HepG2 (cell line): ENCODE data around the gene ENAH. TPM values are rescaled to one million over a fixed set of nuclear protein-coding genes. Genes with fewer than 3 reads are reported as not detected.
A peak's percentile ranks its signal among the peaks of the same experiment; 100 is the strongest.

Source experiments
- ATAC-seq: fragments of 200-7000 bp; cut with Tn5 transposase; 3 replicates; pipeline ENCODE4 v1.9.1; 2020; ENCODE audit warnings: mild to moderate bottlenecking, moderate library complexity
- BruUV-seq: library from RNA; stranded (reverse); fragments of 400-500 nt; replicated peaks from 2 replicates; lab custom pipeline; 2021; lab: Mats Ljungman, UMichigan
- CTCF ChIA-PET: fragments of 300-600 bp; formaldehyde crosslinking; extraction: SDS; loops from one replicate; lab custom pipeline; 2021; ENCODE audit warnings: low total read pairs, inconsistent platforms, low intra/inter-chr PET ratio; lab: Yijun Ruan, JAX
- POLR2A ChIA-PET: fragments of 350-600 bp; sonication (Branson Sonifier 250); formaldehyde crosslinking; loops from one replicate; lab custom pipeline; 2020; ENCODE audit warnings: antibody characterized with exemption, inconsistent platforms; lab: Yijun Ruan, JAX
- DNase-seq: peaks from one replicate; pipeline ENCODE4 v3.0.0-alpha.2; 2015; ENCODE audit warnings: low spot score
- FAIRE-seq: peaks from 3 replicates; lab custom pipeline; 2011; peaks lifted over from hg19 to GRCh38; lab: Jason Lieb, UNC
- H2AFZ ChIP-seq: one replicate; pipeline ENCODE4 v1.6.1; 2011; ENCODE audit warnings: low read length, inconsistent platforms
- H3K27ac ChIP-seq: fragments of 300-600 bp; 3 replicates; pipeline ENCODE4 v1.8.0; 2011; ENCODE audit warnings: mixed run types, mild to moderate bottlenecking, mixed read lengths, low read length, inconsistent platforms; ENCODE audit not compliant: insufficient read depth; ENCODE audit errors: extremely low read length
- H3K27me3 ChIP-seq, 2 experiments: fragments of 200-600 bp in 1 of 2; 2 replicates in 1 of 2; 3 replicates in 1 of 2; pipeline versions ENCODE4 v1.6.0 to v1.8.0; 2011; ENCODE audit warnings: low read length in 2 of 2, mild to moderate bottlenecking in 2 of 2, moderate library complexity in 2 of 2, inconsistent platforms in 1 of 2; ENCODE audit not compliant: insufficient read depth in 2 of 2, control insufficient read depth in 1 of 2
- H3K36me3 ChIP-seq, 2 experiments: fragments of 200-600 bp in 1 of 2; replicated peaks in 1 of 2; 2 replicates in 1 of 2; 3 replicates in 1 of 2; pipeline versions ENCODE4 v1.5.1 to v1.8.0; 2011; ENCODE audit warnings: low read length in 2 of 2, inconsistent platforms in 1 of 2; ENCODE audit not compliant: insufficient read depth in 2 of 2, control insufficient read depth in 1 of 2
- H3K4me1 ChIP-seq: 2 replicates; pipeline ENCODE4 v1.5.1; 2012; ENCODE audit warnings: low read length, inconsistent platforms; ENCODE audit not compliant: insufficient read depth
- H3K4me2 ChIP-seq: 2 replicates; pipeline ENCODE4 v1.6.0; 2011; ENCODE audit warnings: low read depth, low read length, inconsistent platforms
- H3K4me3 ChIP-seq, 3 experiments: fragments of 200-600 bp in 1 of 3; sonication (generic), shearing (Covaris generic) in 1 of 3; replicated peaks in 1 of 3; 2 replicates each; pipeline ENCODE4 v1.5.1; 2011 to 2016; ENCODE audit warnings: low read length in 3 of 3, inconsistent platforms in 2 of 3, low read depth in 2 of 3, mild to moderate bottlenecking in 2 of 3, control low read depth in 1 of 3, mixed read lengths in 1 of 3; ENCODE audit not compliant: insufficient read depth in 1 of 3
- H3K79me2 ChIP-seq: one replicate; pipeline ENCODE4 v1.6.1; 2011; ENCODE audit warnings: low read length, inconsistent platforms; ENCODE audit not compliant: insufficient read depth
- H3K9ac ChIP-seq: 2 replicates; pipeline ENCODE4 v1.6.0; 2011; ENCODE audit warnings: mild to moderate bottlenecking, low read depth, low read length, inconsistent platforms; ENCODE audit not compliant: insufficient read depth
- H3K9me3 ChIP-seq: 2 replicates; pipeline ENCODE4 v1.5.1; 2012; ENCODE audit warnings: mild to moderate bottlenecking, low read length
- H4K20me1 ChIP-seq: 2 replicates; pipeline ENCODE4 v1.6.0; 2011; ENCODE audit warnings: inconsistent platforms, mild to moderate bottlenecking, low read length, moderate library complexity; ENCODE audit not compliant: insufficient read depth
- ATF7 ChIP-seq, 2 experiments: fragments of 450-650 bp in 1 of 2; sonication (generic) in 1 of 2; formaldehyde crosslinking in 1 of 2; IDR thresholded peaks; 2 replicates each; pipeline versions ENCODE4 v1.4.0 to v1.6.1; 2016 to 2020; ENCODE audit warnings: antibody characterized with exemption in 1 of 2, mild to moderate bottlenecking in 1 of 2, missing genetic modification reagents in 1 of 2
- HNRNPK ChIP-seq: fragments of 200-400 bp; formaldehyde crosslinking; IDR thresholded peaks from 2 replicates; pipeline ENCODE4 v1.6.1; 2018; ENCODE audit warnings: low read length, low read depth, moderate library complexity, mild to moderate bottlenecking; ENCODE audit not compliant: poor library complexity, severe bottlenecking
- JUNB ChIP-seq: sonication (generic); formaldehyde crosslinking; IDR thresholded peaks from 2 replicates; pipeline ENCODE4 v1.8.0; 2022; ENCODE audit warnings: missing genetic modification reagents, mild to moderate bottlenecking, borderline replicate concordance
- KMT2B ChIP-seq: IDR thresholded peaks from 2 replicates; pipeline ENCODE4 v1.6.1; 2016; ENCODE audit warnings: missing genetic modification reagents, missing compliant biosample characterization
- MBNL3 ChIP-seq: fragments of 250-450 bp; sonication (Bioruptor Pico); conservative IDR thresholded peaks from 2 replicates; pipeline ENCODE4 v1.8.0; 2022; ENCODE audit warnings: mild to moderate bottlenecking, inconsistent platforms
- MLLT10 ChIP-seq: sonication (generic); formaldehyde crosslinking; IDR thresholded peaks from 2 replicates; pipeline ENCODE4 v1.4.0; 2020; ENCODE audit warnings: missing genetic modification reagents
- MTA1 ChIP-seq: sonication (generic); formaldehyde crosslinking; IDR thresholded peaks from 2 replicates; pipeline ENCODE4 v1.4.0; 2020; ENCODE audit warnings: missing genetic modification reagents, mild to moderate bottlenecking, borderline replicate concordance
- PHF21A ChIP-seq: sonication (generic); formaldehyde crosslinking; IDR thresholded peaks from 2 replicates; pipeline ENCODE4 v1.5.0; 2020; ENCODE audit warnings: mild to moderate bottlenecking, missing genetic modification reagents
- SP4 ChIP-seq: sonication (generic); formaldehyde crosslinking; IDR thresholded peaks from 2 replicates; pipeline ENCODE4 v1.8.1; 2023; ENCODE audit warnings: mild to moderate bottlenecking, missing genetic modification reagents
- TFDP1 ChIP-seq: IDR thresholded peaks from 2 replicates; pipeline ENCODE4 v1.6.1; 2016; ENCODE audit warnings: missing compliant biosample characterization, missing genetic modification reagents, borderline replicate concordance
- ZBTB20 ChIP-seq: sonication (generic); formaldehyde crosslinking; IDR thresholded peaks from 2 replicates; pipeline ENCODE4 v1.8.1; 2023; ENCODE audit warnings: missing genetic modification reagents, low read depth, mild to moderate bottlenecking, borderline replicate concordance
- ZBTB33 ChIP-seq: sonication (generic); formaldehyde crosslinking; IDR thresholded peaks from 2 replicates; pipeline ENCODE4 v1.4.0; 2020; ENCODE audit warnings: missing genetic modification reagents
- ZFP82 ChIP-seq: sonication (generic); formaldehyde crosslinking; IDR thresholded peaks from 2 replicates; pipeline ENCODE4 v1.5.1; 2020; ENCODE audit warnings: mild to moderate bottlenecking, missing genetic modification reagents, borderline replicate concordance
- ZNF7 ChIP-seq: IDR thresholded peaks from 2 replicates; pipeline ENCODE4 v1.6.1; 2016; ENCODE audit warnings: missing biosample characterization, missing genetic modification reagents
- ZNF768 ChIP-seq: sonication (generic); formaldehyde crosslinking; IDR thresholded peaks from 2 replicates; pipeline ENCODE4 v1.4.0; 2020; ENCODE audit warnings: missing genetic modification reagents
- ZNF776 ChIP-seq: sonication (generic); formaldehyde crosslinking; IDR thresholded peaks from 2 replicates; pipeline ENCODE4 v1.4.0; 2020; ENCODE audit warnings: mild to moderate bottlenecking, missing genetic modification reagents
- ZNF780A ChIP-seq: sonication (generic); formaldehyde crosslinking; IDR thresholded peaks from 2 replicates; pipeline ENCODE4 v1.8.0; 2022; ENCODE audit warnings: mild to moderate bottlenecking, missing genetic modification reagents, moderate library complexity
- WGBS: methylation state at CpG from one replicate; pipeline ENCODE4 v1.1.6; 2017; ENCODE audit warnings: low lambda C conversion rate; 5-methylcytosine and 5-hydroxymethylcytosine counted together
- in situ Hi-C: cut with HindIII; loops from 2 replicates; pipeline ENCODE4 v1.10.0; 2017; ENCODE audit warnings: low pct_unique_long_range_greater_than_20kb; ENCODE audit not compliant: extremely low pct_ligation_motif_present
- intact Hi-C: fragments of 100-400 bp; cut with micrococcal nuclease; formaldehyde crosslinking; loops from one replicate; pipeline ENCODE4 v1.10.0; 2022; ENCODE audit not compliant: unreplicated experiment
- polyA plus RNA-seq, 8 experiments: library from polyadenylated mRNA; depleted of rRNA in 3 of 8; stranded (reverse) in 7 of 8; unstranded in 1 of 8; fragments of >200 nt; fragmentation: Illumina TruSeq in 4 of 8; extraction: Trizol in 4 of 8; gene quantifications; 2 replicates each; pipeline versions ENCODE4 v1.2.1 to v1.2.3, GENCODE V29; 2011 to 2016; ENCODE audit warnings: low read depth in 4 of 8, missing spikeins in 1 of 8, mixed read lengths in 1 of 8; ENCODE audit not compliant: insufficient read depth in 1 of 8
- total RNA-seq, 5 experiments: library from RNA; depleted of rRNA; stranded (reverse); fragments of >200 nt; fragmentation: Illumina TruSeq; extraction: Trizol; gene quantifications; 2 replicates each; pipeline ENCODE4 v1.2.3, GENCODE V29; 2016; ENCODE audit warnings: low read depth in 1 of 5

The ENAH gene
- total and polyA plus RNA-seq, 2 of the 13 experiments (the other 11 are each of a cell fraction or from before 2014, with no cell fraction given) = 22.1 to 58.3 TPM

- TF ChIP-seq ZNF776 (CRISPR knock-in tag) (no peak), ZNF7 (CRISPR knock-in tag) (no peak), MTA1 (no peak), ZFP82 (CRISPR knock-in tag) (no peak), ZNF768 (CRISPR knock-in tag) (no peak), MBNL3 (no peak), ZNF780A (CRISPR knock-in tag) (no peak)
Measured at GRCh38 chr1:225651376-225651871, 1.5 kb downstream of the ENAH start (continued).

DNA sequence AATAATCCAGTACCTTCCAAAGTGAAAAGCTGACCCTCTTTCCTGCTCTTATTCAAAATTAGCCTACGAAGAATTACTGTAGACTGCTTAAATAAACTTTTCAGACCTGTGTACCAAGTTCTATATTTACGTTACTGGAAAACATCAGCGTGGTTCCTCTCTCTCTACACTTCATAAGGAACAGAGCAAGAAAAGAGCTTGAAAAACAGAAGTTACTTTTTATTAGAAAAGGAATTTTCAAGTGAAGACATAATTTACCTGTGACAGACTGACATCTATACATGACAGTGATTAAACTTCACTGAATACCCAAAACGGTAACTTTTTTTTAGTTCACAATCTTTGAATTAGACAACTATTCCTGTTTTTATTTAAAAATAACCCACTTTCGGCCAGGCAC is 2.7 kb downstream of the ENAH start:
- H3K79me2 ChIP-seq = peaks cover 68% of the 10 kb centered on the region
- FAIRE-seq = no peak
- POLR2A ChIA-PET = interaction anchor here (0.9 kb wide), 1 partner anchor 10 kb away, joined by 3 read pairs; no protein-coding TSS in a partner anchor

More for the DNA sequence above, 2.7 kb downstream of the ENAH start:
- no TSS peak for BruUV-seq
- Histone ChIP-seq H3K27me3 (no peaks in the 10 kb centered on the region; a peak in 1 of 5 replicates), H3K4me1 (peaks cover 50% of the 10 kb centered on the region), H3K4me2 (peak overlapping the region; percentile 73), H3K9me3 (no peaks in the 10 kb centered on the region), H2AFZ (no peak overlapping the region), H3K36me3 (0 out of 5 replicates have a peak, but pooled peaks cover 0 to 1% of the 10 kb centered on the region in 2 experiments), H3K4me3 (peak overlapping the region; percentile 86 to 98 (median 94)), H3K9ac (peak overlapping the region; percentile 88), H3K27ac (no peak overlapping the region), H4K20me1 (no peaks in the 10 kb centered on the region; the same call in 1 of the 2 replicates)
- CTCF ChIA-PET = no interaction called here
- ATAC-seq (no peak), DNase-seq (no peak)
- intact Hi-C loops (loop anchor here (5.0 kb wide), 2 partner anchors 42 to 98 kb away; no protein-coding TSS in a partner anchor), in situ Hi-C loops (loop anchor here (5.0 kb wide), 1 partner anchor 117 kb away; no protein-coding TSS in a partner anchor)
- TF ChIP-seq ATF7 (IDR thresholded peaks at IDR 0.05) (no peak), ATF7 (CRISPR knock-in tag; IDR thresholded peaks at IDR 0.05) (no peak), MTA1 (no peak), HNRNPK (no peak), SP4 (no peak), MLLT10 (CRISPR knock-in tag) (no peak), TFDP1 (CRISPR knock-in tag) (no peak), ZBTB20 (CRISPR knock-in tag) (no peak), KMT2B (no peak), ZBTB33 (CRISPR knock-in tag) (no peak), JUNB (no peak), PHF21A (CRISPR knock-in tag) (no peak)
- WGBS = 30% methylated on average over 5 of the region's 5 CpGs
